ENCODE data around the gene LCN15.

- no peak for TF ChIP-seq CTCF (IDR thresholded peaks at IDR 0.05)
- no peak for TF ChIP-seq POLR2A (IDR thresholded peaks at IDR 0.05)
Observed at GRCh38 chr9:136757751-136758140, 6.6 kb downstream of the LCN15 start.

Data from tibial nerve (tissue), 3 donors.